ENCODE measurements around the gene ULK4. TPM values are rescaled to one million over a fixed set of nuclear protein-coding genes. Genes with fewer than 3 reads are reported as not detected.

ULK4 gene
- total RNA-seq, 4 donors from 2014 or later = 3.2 to 18.7 (median 12.6) TPM

GRCh38 chr3:41583014-41583413, 378.9 kb downstream of the ULK4 start:
- no peak overlapping the region for H3K4me3 ChIP-seq (ENCODE audit: low read depth, poor library complexity, severe bottlenecking)
- WGBS, 2 donors = 92% methylated on average over 2 of the region's 2 CpGs
- no peak for DNase-seq (ENCODE audit: low spot score in 2 of 2)
- intact Hi-C loops (cut with DNase I; ENCODE audit: low total_unique reads) = no loop called here
- no peak for TF ChIP-seq POLR2A (IDR thresholded peaks at IDR 0.05)
- TF ChIP-seq, protein P1, sequence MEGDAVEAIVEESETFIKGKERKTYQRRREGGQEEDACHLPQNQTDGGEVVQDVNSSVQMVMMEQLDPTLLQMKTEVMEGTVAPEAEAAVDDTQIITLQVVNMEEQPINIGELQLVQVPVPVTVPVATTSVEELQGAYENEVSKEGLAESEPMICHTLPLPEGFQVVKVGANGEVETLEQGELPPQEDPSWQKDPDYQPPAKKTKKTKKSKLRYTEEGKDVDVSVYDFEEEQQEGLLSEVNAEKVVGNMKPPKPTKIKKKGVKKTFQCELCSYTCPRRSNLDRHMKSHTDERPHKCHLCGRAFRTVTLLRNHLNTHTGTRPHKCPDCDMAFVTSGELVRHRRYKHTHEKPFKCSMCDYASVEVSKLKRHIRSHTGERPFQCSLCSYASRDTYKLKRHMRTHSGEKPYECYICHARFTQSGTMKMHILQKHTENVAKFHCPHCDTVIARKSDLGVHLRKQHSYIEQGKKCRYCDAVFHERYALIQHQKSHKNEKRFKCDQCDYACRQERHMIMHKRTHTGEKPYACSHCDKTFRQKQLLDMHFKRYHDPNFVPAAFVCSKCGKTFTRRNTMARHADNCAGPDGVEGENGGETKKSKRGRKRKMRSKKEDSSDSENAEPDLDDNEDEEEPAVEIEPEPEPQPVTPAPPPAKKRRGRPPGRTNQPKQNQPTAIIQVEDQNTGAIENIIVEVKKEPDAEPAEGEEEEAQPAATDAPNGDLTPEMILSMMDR (IDR thresholded peaks at IDR 0.05) = no peak

- no peak overlapping the region for H3K4me3 ChIP-seq (ENCODE audit: low read depth, poor library complexity, severe bottlenecking)
- TF ChIP-seq POLR2A (IDR thresholded peaks at IDR 0.05) = no peak
- TF ChIP-seq, protein P1 (IDR thresholded peaks at IDR 0.05) = no peak
- intact Hi-C loops (cut with DNase I; ENCODE audit: low total_unique reads) = no loop called here
- 86 to 88% methylated on average over 4 of the region's 4 CpGs for WGBS, 2 donors
- no peak for DNase-seq (ENCODE audit: low spot score in 2 of 2)
Observed at GRCh38 chr3:41581700-41582099, 380.2 kb downstream of the ULK4 start.

GRCh38 chr3:41580274-41580959, 381.5 kb downstream of the ULK4 start:
- intact Hi-C loops (cut with DNase I; ENCODE audit: low total_unique reads) = no loop called here
- H3K4me3 ChIP-seq (ENCODE audit: low read depth, poor library complexity, severe bottlenecking) = no peak overlapping the region
- WGBS, 2 donors = 68 to 69% methylated on average over 6 of the region's 6 CpGs
- DNase-seq (ENCODE audit: low spot score in 2 of 2) = no peak
- TF ChIP-seq POLR2A (IDR thresholded peaks at IDR 0.05) = no peak
- TF ChIP-seq, protein P1 (IDR thresholded peaks at IDR 0.05) = no peak

GRCh38 chr3:41579861-41580260, 382.0 kb downstream of the ULK4 start:
- 87 to 91% methylated on average over 6 of the region's 6 CpGs for WGBS, 2 donors
- intact Hi-C loops (cut with DNase I; ENCODE audit: low total_unique reads) = no loop called here

GRCh38 chr3:41578798-41579197, 383.1 kb downstream of the ULK4 start:
- 91 to 93% methylated on average over 5 of the region's 5 CpGs for WGBS, 2 donors
- TF ChIP-seq, protein P1 (IDR thresholded peaks at IDR 0.05) = no peak
- no peak for TF ChIP-seq POLR2A (IDR thresholded peaks at IDR 0.05)
- intact Hi-C loops (cut with DNase I; ENCODE audit: low total_unique reads) = no loop called here
- DNase-seq (ENCODE audit: low spot score in 2 of 2) = no peak
- no peak overlapping the region for H3K4me3 ChIP-seq (ENCODE audit: low read depth, poor library complexity, severe bottlenecking)

More at GRCh38 chr3:41579861-41580260, 382.0 kb downstream of the ULK4 start:
- no peak for TF ChIP-seq POLR2A (IDR thresholded peaks at IDR 0.05)
- TF ChIP-seq, protein P1 (IDR thresholded peaks at IDR 0.05) = no peak
- no peak for DNase-seq (ENCODE audit: low spot score in 2 of 2)
- no peak overlapping the region for H3K4me3 ChIP-seq (ENCODE audit: low read depth, poor library complexity, severe bottlenecking)

GRCh38 chr3:41575724-41576123, 386.2 kb downstream of the ULK4 start:
- intact Hi-C loops (cut with DNase I; ENCODE audit: low total_unique reads) = no loop called here
- WGBS, 2 donors = 26% methylated on average over 3 of the region's 3 CpGs
- no peak for TF ChIP-seq POLR2A (IDR thresholded peaks at IDR 0.05)
- TF ChIP-seq, protein P1 (IDR thresholded peaks at IDR 0.05) = no peak
- no peak for DNase-seq (ENCODE audit: low spot score in 2 of 2)
- H3K4me3 ChIP-seq (ENCODE audit: low read depth, poor library complexity, severe bottlenecking) = no peak overlapping the region

All from lower leg skin (tissue), 4 donors.